Measurements from ENCODE around the gene LAMTOR4.
"Not testable (repeated sequence)": the region's sequence is repeated elsewhere in the genome, so short reads cannot be mapped to it uniquely, and the experiment has no call there.

The LAMTOR4 gene

DNA sequence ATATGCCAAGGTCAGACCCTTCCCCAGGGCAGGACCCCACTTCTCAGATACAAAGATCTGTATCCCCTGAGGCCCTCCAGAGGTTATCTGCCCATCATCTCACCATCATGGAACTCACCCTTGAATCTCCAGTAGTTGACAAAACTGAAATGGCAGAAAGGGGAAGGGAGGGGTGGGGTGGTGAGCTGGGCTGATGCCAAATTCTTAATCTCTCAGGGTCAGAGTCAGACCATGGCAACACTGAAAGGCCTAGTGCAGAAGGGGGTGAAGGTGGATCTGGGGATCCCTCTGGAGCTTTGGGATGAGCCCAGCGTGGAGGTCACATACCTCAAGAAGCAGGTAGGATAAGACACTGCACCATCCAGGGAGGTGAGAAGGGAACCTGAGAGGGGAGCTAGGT is 26.1 kb upstream of the LAMTOR4 start:
- DNase-seq (ENCODE audit: low read depth) = no peak

DNA sequence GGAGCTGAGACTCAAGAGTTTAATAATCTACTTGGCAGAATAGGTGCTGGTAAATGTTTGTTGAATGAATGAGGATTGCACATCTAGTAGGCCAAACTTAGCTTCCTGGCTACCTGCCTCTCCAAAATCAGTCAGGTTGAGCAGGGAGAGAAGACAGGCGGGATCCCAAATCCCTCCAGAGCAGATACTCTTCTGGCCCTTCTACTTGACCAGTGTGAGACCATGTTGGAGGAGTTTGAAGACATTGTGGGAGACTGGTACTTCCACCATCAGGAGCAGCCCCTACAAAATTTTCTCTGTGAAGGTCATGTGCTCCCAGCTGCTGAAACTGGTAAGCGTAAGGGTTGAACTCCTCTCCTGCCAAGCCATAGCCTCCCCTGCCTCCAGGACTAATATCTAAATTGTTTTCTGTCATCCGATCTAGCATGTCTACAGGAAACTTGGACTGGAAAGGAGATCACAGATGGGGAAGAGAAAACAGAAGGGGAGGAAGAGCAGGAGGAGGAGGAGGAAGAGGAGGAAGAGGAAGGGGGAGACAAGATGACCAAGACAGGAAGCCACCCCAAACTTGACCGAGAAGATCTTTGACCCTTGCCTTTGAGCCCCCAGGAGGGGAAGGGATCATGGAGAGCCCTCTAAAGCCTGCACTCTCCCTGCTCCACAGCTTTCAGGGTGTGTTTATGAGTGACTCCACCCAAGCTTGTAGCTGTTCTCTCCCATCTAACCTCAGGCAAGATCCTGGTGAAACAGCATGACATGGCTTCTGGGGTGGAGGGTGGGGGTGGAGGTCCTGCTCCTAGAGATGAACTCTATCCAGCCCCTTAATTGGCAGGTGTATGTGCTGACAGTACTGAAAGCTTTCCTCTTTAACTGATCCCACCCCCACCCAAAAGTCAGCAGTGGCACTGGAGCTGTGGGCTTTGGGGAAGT is 24.2 kb upstream of the LAMTOR4 start:
- DNase-seq (ENCODE audit: low read depth) = no peak

- no peak for DNase-seq (ENCODE audit: low read depth)
Observed at GRCh38 chr7:100126239-100126930, 22.3 kb upstream of the LAMTOR4 start.

GRCh38 chr7:100126931-100127865 is 21.5 kb upstream of the LAMTOR4 start, which contains the start of gene MBLAC1:
Gene MBLAC1 (plus strand): TSS chr7:100126967. CDS start chr7:100127396, 429 bp downstream.
- peak; percentile 84 for DNase-seq (ENCODE audit: low read depth)

DNA sequence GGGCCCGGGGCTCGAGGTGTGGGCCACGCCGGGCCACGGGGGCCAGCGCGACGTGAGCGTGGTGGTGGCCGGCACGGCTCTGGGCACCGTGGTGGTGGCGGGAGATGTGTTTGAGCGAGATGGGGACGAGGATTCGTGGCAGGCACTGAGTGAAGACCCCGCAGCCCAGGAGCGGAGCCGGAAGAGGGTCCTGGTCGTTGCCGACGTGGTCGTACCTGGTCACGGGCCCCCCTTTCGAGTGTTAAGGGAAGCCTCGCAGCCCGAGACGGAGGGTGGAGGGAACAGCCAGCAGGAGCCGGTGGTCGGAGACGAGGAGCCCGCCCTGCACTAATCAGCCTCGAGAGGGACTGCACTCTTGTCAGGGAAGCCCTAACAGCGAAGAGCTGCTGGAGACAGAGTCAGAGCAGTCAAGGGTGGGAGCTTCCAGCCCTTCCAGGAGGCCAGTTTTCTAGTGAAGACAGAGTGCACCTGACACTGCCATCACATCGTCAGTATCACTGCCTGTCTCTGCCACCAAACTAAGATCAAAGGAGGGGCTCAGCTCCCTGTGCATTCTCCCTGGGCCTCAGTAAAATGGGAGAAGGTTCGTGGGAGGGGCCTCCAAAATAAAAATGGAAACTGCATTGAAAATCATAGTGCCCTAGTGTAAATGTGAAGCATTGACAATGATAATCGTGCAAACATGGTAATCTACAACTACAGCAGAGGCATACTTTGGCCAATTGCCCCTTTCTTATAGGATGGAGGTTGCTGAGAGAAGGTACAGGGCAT is 20.7 kb upstream of the LAMTOR4 start:
- no peak for DNase-seq (ENCODE audit: low read depth)

- DNase-seq (ENCODE audit: low read depth) = no peak
Observed at GRCh38 chr7:100128637-100128963, 20.1 kb upstream of the LAMTOR4 start.

DNA sequence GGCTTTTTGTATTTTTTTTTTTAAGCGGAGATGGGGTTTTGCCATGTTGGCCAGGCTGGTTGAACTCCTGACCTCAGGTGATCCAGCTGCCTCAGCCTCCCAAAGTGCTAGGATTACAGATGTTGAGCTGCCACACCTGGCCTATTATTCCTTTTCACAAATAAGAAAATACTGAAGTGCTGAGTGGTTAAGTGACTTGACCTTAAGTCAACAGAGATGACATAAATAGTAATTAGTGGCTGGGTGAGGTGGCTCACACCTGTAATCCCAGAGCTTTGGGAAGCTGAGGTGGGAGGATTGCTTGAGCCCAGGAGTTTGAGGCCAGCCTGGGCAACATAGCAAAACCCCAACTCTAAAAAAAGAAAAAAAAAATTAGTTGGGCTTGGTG is 18.5 kb upstream of the LAMTOR4 start:
- not testable (repeated sequence) for DNase-seq (ENCODE audit: low read depth)

DNA sequence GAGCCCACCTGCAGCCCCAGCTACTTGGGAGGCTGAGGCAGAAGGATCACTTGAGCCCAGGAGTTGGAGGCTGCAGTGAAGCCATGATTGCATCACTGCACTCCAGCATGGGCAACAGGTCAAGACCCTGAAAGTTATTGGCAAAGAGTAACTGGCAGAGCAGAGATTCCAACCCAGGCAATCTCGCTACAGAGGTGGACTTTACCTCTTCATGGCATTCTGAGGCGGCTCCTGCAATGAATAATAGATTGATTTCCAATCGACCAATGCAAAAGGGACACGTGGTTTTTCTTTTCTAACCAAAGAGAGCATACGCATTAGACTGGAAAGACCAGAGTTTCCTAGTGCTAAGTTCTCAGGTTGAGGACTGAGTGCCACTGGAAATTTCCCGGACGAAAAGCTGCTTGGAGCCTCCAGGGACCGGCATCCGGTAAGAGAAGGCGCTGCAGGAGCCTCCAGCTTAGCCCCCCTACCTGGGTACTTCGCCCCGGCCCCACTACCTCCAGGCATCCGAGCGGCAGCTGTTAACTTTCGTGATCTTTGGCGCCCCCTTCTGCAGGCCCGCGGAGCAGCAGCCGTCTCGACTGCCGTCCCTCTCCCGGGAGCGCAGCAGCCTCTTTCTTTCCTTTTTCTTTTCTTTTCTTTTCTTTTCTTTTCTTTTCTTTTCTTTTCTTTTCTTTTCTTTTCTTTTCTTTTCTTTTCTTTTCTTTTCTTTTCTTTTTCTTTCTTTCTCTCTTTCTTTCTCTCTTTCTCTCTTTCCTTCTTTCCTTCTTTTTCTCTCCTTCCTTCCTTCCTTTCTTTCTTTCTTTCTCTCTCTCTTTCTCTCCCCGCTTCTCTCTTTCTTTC is 17.9 kb upstream of the LAMTOR4 start:
- DNase-seq (ENCODE audit: low read depth) = peak; percentile 76

- DNase-seq (ENCODE audit: low read depth) = no peak
Observed at GRCh38 chr7:100132126-100132525, 16.6 kb upstream of the LAMTOR4 start.

DNA sequence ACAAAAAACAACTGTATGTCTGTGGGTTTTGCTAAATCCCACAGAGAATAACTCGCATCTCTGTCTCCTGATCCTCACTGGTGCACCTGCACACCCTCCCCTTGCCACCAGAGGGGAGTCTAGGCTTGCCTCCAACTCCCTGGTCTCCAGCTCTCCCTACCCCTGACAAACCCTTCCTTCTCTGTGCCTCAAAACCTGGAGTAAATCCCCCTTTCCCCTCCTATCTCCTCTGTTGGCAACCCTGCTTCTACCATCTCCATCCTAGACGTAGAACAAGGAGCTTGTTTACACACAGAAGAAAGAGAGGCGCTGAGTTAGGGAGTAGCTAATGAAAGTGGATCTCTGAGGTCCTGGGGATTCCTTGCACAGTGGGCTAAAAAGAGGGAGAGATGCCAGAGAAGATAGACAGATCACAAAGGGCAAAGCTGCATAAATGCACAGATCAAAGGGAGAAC is 16.0 kb upstream of the LAMTOR4 start:
- peak; percentile 31 for DNase-seq (ENCODE audit: low read depth)

DNA sequence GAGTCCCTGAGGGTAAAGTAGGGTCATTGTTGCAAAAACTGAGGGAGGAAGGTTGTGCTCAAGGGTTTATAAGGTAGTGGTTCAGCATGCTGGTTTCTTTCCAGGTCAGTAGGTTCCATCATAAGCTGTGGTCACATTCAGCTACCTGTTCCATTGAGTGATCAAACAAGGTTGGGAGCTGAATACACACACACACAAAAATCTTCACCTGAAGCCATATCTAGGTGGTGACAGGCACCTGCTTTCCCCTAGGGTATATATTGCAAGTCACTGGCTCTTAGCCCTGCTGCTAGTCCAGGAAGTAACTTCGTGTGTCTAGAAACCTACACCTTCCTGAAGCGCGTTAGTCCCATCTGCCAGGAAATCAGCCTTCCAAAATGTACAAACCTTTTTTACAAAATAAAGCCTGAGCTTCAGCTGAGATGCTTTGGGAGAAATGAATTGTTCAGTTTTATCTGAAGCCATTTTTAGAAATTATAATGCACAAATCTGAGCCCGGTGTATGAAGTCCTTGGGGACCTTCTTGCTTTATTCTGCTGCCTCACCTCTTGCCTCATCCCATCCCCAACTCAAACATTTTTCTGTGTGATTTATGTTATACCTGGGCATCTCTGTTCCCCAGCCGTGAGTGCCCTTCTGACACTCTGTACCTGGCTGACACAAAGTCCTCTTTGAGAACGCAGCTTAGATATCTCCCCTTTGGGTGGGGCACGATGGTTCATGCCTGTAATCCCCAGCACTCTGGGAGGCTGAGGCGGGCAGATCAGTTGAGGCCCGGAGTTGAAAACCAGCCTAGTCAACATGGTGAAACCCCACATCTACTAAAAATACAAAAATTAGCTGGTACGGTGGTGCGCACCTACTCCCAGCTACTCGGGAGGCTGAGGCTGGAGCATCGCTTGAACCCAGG is 10.6 kb upstream of the LAMTOR4 start:
- no peak for DNase-seq (ENCODE audit: low read depth)

GRCh38 chr7:100141555-100141949 is 7.2 kb upstream of the LAMTOR4 start:
- no peak for DNase-seq (ENCODE audit: low read depth)

- no peak for DNase-seq (ENCODE audit: low read depth)
Observed at GRCh38 chr7:100142461-100142860, 6.3 kb upstream of the LAMTOR4 start.

DNA sequence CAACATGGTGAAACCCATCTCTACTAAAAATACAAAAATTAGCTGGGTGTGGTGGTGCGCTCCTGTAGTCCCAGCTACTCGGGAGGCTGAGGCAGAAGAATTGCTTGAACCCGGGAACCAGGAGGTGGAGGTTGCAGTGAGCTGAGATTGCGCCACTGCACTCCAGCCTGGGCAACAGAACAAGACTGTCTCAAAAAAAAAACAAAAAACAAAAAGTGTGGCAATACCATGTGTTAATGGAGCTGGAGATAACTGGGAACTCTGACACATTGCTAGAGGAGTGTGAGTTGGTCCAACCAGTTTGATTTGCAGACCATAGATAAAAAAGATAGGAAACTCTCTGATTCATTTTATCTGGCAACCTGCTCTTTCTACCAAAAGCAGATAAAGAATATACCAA is 2.4 kb upstream of the LAMTOR4 start:
- DNase-seq (ENCODE audit: low read depth) = not testable (repeated sequence)

DNA sequence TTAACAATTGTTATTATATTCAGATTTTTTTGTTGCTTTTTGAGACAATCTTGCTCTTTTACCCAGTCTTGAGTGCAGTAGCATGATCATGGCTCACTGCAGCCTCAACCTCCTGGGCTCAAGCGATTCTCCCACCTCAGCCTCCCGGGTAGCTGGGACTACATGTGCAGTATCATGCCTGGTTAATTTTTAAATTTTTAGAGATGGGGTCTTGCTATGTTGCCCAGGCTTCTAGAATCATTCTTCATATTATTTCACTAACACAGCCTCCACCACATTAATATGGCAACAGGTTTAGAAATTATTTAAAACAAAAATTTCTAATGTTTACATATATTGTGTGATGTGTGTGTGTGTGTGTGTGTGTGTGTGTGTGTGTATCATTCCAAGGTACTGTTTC is 1.4 kb upstream of the LAMTOR4 start:
- DNase-seq (ENCODE audit: low read depth) = no peak

DNA sequence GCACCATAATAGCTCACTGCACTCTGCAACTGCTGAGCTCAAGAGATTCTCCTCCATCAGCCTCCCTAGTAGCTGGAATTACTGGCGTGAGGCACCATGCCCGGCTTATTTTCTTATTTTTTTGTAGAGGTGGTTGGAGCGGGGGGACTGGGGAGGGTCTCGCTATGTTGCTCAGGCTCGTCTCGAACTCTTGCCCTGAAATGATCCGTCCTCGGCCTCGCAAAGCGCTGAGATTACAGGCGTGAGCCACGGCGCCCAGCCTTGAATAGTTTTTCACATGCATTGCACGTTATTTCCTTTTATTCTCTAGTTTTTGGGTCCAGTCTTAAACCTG is 526 bp upstream of the LAMTOR4 start:
- no peak for DNase-seq (ENCODE audit: low read depth)

GRCh38 chr7:100152404-100152803 is 3.7 kb downstream of the LAMTOR4 start:
- DNase-seq (ENCODE audit: low read depth) = no peak

DNA sequence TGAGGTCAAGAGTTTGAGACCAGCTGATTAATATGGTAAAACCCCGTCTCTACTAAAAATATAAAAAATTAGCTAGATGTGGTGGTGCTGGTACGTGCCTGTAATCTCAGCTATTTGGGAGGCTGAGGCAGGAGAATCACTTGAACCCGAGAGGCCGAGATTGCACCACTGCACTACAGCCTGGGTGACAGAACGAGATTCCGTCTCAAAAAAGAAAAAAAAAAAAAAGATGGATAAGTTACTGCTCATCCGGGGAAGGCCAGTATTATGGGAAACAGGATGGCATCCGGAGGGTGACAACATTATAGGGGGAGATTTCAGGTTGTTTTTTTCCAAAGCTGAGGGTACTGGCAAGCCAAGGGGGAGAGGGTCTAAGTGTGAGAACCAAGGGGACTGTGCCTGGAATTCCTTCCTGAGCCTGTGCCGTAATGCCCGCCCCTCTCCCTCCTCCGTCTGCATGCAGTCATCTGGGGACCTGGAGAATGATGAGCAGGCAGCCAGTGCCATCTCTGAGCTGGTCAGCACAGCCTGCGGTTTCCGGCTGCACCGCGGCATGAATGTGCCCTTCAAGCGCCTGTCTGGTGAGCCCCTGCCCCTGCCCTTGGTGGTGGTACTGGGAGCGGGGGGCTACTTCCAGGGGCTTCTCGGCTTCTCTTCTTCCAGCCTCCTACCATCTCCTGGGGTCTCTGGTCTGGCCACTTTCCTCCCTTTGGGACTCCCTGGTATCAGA is 4.4 kb downstream of the LAMTOR4 start:
- DNase-seq (ENCODE audit: low read depth) = no peak

Data from activated T-helper 9 cell treated with anti-CD3 and anti-CD28 coated beads, Interleukin-2, amount 50 U/mL, for 16 hours (primary cell).